HG03159 (cell line): ENCODE measurements around the gene ANKMY1.

ENCODE experiments used
- ATAC-seq: cut with Tn5 transposase; IDR thresholded peaks from one replicate; pipeline ENCODE4 v1.9.1; 2021; ENCODE audit warnings: mild to moderate bottlenecking, moderate library complexity; ENCODE audit not compliant: unreplicated experiment

Gene ANKMY1

GRCh38 chr2:240438810-240439697 lies 118.7 kb downstream of the ANKMY1 start:
- ATAC-seq = no peak

DNA sequence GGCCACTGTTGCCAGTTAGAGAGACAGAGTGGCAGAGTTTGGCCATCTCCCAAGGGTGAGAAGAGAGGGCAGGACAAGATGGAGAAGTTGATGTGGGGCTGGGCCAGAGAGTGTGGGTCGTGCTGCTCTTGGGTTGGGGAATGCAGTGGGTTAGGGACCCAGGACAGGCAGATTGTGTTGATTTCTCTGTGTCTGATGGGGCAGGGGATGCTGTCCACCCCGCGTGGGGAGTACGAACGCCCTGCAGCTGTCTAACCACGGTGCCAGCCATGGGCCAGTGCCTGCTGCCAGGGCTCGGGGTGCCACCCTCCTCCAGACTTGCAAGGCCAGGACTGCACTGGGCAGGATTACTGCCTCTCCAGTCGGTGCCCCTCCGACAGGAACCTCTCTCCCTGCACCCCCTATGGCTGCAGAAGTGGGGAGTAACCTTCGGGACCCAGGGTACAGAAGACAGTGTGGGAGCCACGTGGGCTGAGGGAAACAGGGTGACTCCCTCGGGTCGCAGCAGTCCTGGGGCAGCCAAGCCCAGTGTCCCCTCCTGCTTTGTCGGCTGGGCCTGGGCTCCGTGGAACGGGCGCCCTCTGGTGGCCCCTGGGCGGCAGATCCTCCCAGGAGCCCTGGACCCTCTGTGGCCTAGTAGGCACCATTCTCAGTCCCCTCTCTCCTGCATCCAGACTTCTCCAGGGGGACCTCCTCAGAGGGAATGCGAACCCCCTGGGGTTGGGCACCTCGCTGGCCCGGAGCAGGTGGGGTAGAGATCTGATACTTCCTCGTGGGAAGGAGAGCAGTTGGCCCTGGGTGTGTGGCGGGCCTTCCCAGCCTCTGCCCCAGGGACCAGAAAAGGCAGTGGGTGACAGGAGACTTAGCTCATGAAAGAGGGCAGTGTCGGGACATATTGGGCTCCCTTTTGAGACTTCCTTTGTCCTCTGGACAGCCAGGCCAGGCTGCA lies 119.7 kb downstream of the ANKMY1 start:
- ATAC-seq = no peak

GRCh38 chr2:240437551-240437860 lies 120.3 kb downstream of the ANKMY1 start:
- no peak for ATAC-seq

DNA sequence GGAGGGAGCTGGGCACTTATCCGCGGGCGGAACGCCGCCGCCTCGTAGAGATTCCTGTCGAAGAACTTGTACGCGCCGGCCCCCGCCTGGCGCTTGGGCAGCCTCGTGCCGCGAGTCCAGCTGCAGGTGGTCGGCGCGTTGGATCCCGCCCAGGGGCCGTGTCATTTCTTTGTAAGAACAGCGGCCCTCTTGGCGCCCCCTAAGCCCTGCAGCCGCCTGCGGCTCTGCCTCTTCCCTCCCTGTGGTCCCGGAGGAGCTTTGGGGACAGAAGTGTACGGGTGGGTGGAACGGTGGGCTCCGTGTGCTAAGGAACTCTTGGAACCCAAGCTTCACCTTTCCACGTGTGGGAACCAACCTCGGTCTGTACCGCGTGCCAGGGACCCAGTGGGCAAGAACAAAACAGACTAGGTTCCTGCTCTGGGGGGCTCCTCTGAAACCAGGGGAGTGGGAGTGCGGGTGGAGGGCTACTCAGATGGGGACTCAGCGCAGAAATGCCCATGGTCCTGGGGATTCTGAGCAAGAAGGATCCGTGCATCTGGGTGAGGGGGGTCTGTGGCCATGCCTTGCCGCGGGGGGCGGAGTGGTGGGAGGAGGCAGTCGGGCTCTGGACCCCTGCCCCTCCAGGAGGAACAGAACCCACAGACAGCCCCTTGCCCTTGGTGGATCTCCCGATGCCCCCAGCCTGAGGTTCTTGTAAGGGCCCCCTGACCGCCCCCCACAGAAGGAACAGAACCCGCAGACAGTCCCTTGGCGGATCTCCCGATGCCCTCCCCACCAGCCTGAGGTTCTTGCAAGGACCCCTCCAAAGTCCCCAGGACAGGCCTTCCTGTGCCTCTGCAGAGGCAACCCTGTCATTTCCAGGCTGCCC lies 120.9 kb downstream of the ANKMY1 start:
- no peak for ATAC-seq

DNA sequence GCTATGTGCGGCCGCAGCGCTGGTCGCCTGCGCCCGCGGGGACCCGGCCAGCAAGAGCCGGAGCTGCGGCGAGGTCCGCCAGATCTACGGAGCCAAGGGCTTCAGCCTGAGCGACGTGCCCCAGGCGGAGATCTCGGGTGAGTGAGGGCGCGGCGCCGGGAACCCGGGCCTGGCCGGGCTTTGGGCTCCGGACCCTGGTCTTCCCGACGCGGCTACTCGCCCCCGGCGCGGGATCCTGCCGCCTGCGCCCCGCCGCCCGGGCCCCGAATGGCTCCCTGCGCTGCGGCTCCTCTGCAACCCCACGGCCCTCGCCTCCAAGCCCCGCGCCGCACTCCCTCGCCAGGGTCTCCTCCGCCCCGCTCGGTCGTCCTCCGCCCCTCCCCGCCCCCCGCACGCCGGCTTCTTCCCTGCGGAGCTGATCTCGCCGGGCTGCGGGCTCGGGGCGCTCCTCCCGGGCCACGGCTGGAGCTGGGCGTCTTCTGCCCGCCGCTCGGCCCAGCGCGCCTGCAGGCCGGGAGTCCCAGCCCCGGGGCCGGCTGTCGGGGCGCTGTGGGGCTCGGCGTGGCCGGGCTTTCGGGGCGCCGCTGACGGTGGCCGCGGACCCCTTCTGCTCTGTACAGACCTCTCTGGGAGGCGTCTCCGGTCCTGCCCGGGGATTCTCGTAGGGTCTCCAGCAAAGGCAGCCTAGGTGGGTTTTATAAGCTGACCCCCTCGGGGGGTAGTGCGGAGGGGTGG lies 121.7 kb downstream of the ANKMY1 start:
- peak; percentile 19 for ATAC-seq

DNA sequence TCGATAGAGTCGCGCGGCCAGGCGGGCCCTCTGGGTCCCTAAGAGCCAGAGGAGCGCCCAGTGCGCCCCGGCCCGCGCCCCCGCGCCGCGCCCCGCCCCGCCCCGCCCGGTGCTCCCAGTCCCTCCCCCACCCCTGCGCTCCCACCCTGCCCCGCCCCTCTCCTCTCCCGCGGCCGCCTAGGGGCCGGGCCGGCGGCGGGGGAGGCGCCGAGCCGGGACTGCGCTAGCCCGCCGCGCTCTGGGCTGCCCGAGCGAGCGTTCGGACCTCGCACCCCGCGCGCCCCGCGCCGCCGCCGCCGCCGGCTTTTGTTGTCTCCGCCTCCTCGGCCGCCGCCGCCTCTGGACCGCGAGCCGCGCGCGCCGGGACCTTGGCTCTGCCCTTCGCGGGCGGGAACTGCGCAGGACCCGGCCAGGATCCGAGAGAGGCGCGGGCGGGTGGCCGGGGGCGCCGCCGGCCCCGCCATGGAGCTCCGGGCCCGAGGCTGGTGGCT lies 122.3 kb downstream of the ANKMY1 start, which contains the start of gene GPC1:
Gene GPC1 (plus strand): TSS at position 207 of the 491 bp plus-strand sequence. CDS start 256 bp downstream, at position 463.
- ATAC-seq = peak; percentile 54

- ATAC-seq = peak; percentile 57
These were observed 122.9 kb downstream of the ANKMY1 start for GRCh38 chr2:240434728-240435456.

DNA sequence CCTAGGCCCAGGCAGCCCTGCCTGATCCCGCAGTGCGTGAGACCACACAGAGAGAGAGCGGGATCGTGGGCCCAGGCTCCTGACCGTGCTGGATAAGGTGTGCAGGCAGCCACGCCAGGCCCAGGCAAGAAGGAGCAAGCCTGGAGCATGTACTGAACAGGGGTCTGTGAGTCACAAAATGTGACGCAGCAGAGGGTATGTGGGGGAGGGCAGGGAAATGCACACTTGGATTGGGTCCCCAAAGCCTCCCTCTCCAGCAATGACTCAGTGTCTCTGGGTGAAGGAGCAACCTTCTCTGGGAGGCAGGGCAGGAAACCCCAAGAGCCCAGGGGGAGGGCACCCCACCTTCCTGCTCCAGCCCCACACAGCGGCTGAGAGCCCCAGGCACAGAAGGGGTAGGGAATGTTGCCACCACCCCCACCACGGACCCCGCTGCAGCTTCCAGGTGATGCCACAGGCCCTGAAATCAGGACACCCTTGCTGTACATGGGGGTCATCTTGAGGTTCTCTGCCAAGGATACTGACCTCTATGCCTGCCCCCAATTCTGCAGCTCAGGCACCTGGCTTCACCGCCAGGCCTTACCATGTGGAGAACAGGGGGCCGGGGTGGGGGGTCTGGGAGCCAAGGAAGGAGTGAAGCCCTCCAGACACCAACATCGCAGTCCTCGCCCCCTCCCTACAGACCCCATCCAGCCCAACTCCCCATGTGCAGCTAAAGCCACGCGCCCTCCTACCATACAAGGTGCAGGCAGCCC lies 123.6 kb downstream of the ANKMY1 start:
- no peak for ATAC-seq

DNA sequence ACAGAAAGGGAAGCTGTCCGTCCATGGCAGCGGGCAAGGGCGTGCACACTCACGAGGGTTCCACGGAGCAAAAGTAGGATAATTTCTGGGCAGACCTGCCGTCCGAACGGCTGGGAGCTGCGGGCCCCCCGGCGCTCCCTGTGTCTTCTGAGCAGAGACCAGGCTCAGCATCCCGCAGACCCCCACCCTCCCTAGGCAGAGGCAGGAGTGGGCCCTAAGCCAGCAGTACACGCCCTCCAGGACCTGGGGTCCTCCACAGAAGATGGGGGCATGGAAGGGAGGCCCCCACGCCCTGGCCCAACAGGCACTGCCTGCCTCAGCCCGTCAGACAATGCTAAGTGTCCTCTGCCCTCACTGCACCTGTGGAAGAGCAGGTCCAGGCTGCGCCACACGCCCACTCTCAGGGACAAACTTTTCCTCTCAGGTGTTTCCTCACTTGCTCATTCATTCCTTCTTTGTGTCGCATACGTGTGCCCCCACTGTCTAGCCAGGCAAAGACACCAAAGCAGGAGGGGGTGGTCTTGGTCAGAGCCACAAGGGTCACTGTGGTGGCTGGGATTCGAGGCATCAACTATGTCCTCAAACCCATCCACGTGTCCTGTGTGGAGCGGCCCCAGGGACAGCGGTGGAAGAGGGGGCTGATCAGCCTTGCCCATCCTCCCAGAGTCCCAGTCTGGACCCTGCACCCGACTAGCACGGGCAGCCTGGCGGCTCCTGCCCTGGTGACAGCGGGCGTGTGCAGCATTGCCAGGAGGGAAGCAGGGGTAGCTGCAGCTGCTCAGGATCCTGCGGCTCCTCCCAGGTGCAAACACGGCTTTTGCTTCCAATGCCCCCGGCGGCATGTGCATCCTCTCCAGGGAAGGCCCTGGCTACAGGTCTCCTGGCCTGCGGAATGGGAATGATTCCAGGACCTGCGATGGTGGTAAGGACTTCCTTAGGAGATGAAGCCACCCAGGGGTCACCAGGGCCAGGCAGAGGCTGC lies 124.7 kb downstream of the ANKMY1 start:
- ATAC-seq = no peak

GRCh38 chr2:240432430-240432819 lies 125.4 kb downstream of the ANKMY1 start:
- ATAC-seq = no peak

DNA sequence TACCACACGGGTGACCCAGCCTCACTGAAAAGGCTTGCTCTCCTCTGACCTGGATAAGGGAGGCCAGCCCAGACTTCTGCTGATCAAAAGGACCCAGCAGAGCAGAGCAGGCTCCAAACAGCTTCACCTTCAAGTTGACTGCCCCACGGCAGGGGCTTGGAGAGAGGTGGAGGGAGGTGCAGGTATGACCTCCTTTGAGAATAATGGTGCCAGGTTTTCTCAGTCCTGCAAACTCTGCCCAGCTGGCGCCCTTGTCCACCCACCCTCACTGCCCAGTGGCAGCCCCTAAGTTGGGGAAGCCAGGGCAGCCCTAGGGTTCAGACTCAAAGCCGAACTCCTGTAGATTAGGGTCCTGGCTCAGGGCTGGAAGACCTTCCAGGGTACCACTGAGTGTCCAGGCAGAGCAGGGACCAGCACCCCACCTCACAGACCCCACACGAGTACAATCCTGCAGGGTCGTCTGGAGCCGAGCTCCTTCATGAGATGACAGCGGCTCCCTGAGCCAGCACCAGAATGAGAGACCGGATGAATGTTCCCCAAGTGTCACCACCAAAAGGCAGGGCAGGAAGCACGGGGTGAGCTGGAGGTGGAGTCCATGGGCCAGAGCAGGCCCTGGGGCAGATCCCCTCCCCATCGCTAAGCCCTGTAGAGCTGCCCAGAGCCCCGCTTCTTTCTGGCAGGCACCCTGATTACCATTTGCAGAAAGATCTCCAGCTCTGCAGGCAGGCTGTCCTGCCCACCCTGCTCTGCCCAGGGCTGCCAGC lies 125.9 kb downstream of the ANKMY1 start:
- ATAC-seq = no peak

DNA sequence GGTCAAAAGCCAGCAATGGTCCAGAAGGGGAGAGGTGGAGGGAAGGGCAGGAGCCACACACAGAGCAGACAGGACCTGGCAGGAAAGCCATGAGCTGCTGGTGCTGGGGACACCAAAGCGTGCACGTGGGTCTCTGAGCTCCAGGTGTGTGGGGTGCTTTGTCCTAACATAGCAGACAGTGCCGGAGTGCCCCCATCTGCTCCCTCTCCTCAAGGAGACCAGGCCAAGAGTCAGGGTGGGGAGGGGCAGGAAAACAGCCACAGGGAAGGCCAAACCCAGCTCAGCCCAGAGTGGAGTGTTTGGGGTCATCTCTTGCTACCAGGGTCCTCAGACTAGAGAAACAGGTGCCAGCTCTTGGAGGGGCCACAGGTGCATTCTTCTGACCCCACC lies 126.5 kb downstream of the ANKMY1 start:
- ATAC-seq = no peak

- no peak for ATAC-seq
These were observed 127.2 kb downstream of the ANKMY1 start for GRCh38 chr2:240430595-240430994.

DNA sequence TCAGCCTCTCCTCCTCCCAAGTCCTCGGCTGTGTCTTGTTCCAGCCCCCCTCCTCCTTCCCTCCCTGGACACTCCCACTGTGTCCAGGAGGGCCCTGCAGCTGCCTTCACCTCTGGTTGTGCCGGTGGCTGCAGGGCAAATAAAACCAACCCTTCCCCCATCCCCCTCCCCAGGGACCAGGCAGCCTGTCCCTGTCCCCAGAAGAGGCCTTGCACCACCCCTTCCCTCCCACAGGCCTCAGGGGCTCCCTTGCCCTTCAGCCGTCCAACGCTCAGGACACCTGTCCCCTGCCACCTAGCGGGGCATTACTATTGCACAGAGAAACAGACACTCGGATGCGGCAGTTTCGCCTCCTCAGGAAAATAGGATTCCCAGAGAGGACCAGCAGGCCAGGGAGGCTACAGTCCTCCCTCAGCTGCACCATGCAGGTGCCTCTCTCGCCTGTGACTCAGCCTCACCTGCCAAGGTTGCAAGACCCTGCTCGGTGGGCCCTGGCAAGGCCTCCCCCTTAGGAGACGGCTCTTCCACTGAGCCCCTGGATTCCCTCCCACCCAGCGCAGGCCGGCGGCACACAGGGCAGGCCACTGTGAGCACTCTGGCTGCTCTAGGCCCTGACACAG lies 127.8 kb downstream of the ANKMY1 start:
- ATAC-seq = no peak
